NOMO-1 (cell line): ENCODE measurements around the gene PRRG1.
"Not testable (repeated sequence)": the region's sequence is repeated elsewhere in the genome, so short reads cannot be mapped to it uniquely, and the experiment has no call there.

Experiments
- DNase-seq, 2 experiments: peaks; one replicate each; lab custom pipeline; 2025; ENCODE audit not compliant: unreplicated experiment in 2 of 2; lab: John Stamatoyannopoulos, UW

Gene PRRG1

GRCh38 chrX:37349221-37350033 is at the start of gene PRRG1:
Gene PRRG1, plus strand, starts transcription at chrX:37349364. Its CDS starts 56,886 bp downstream, at chrX:37406250.
- no peak for DNase-seq

DNA sequence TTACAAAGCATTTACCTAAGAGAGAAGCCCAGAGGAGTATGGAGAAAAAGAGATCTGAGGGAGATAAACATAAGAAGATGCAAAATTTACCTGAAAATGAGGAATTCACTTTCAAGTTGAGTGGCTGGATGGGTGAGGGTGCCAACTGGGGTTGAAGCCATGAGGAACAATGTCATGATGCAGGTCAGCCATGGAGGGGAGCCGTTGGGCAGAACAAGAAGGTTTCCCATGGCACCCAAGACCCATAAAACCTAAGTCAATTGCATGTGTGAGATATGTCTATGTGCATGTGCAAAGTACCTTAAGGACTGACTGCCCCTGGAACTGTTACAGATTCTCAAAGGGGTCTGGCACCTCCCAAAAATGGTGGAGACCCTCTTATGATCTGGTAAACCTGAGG is 46.6 kb upstream of the PRRG1 start:
- DNase-seq: no peak

- DNase-seq: not testable (repeated sequence)
These were observed 43.9 kb upstream of the PRRG1 start for GRCh38 chrX:37305238-37305637.

DNA sequence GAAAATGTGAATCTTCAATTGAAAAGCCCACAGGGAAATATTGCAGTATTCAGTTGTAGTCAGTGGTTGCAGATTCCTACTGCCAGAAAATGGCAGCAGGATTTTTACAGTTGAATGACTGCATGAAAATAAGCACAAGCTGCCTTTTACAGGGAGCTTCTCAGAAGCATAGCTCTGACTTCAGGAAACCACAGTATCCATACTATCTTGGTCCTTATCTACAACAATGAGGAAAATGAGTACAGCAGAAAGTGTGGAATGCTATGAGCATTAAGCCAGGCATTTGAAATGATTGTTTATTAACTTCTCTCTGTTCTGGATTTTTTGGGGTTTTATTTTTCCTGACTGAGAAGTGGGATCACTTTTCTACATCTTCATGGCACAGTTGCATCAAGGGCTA is 34.6 kb upstream of the PRRG1 start:
- DNase-seq: no peak

GRCh38 chrX:37315511-37316248 is 33.5 kb upstream of the PRRG1 start:
- DNase-seq: no peak

DNA sequence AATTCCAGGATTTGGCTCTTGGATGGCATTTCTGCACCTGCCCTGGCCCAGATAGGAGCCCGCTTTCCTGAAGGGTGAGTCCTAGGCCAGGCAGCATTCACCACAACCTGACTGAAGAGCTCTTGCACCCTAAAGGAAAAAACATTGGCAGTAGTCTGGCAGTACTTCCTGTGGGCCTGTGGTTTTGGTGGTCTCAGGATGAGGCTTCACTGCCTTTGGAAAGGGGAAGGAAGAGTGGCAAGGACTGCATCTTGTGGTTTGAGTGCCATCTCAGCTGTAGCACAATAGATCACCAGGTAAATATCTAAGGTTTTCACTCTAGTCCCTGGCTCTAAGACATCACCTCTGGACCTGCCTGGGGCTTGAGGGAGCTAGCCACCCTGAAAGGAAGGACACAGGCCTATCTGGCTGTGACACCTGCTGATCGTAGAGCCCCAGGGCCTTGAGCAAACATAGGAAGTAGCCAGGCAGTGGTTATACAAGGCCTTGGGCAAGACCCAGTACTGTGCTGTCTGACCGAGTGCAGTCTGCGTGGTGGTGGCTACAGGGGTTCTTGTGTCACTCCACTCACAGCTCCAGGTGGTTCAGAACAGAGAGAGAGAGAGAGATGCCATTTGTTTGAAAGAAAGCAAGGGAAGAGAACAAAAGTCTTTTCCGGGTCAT is 28.5 kb upstream of the PRRG1 start:
- DNase-seq: peak; percentile 41 to 44

- DNase-seq: no peak
These were observed 18.5 kb upstream of the PRRG1 start for GRCh38 chrX:37330642-37331041.

DNA sequence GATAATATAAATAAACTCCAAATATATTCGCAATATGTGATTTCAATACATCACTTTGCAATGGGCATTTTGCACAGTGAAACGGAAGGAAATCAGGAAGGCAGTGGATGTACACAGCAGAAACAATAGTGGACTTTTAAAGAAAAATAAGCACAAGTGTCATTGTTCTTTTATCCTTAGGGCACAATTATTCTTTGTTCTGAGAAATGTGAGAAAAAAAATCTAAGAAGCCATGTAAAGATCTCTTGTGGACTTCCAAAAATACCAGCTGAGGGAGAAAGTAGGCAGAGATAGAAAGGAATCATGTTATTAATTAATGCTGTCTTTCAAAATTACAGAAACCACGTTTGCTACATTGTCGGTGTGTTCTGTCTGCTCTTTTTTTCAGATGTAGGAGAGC is 17.6 kb upstream of the PRRG1 start:
- DNase-seq: no peak

- DNase-seq: no peak
These were observed 17.1 kb upstream of the PRRG1 start for GRCh38 chrX:37332055-37332454.

- DNase-seq: no peak
These were observed 16.0 kb upstream of the PRRG1 start for GRCh38 chrX:37332987-37333658.

- peak; percentile 56 for DNase-seq
These were observed 1.7 kb upstream of the PRRG1 start for GRCh38 chrX:37347420-37347819.

GRCh38 chrX:37348231-37348970 is 763 bp upstream of the PRRG1 start:
- DNase-seq: no peak

GRCh38 chrX:37348971-37349220 is 268 bp upstream of the PRRG1 start:
- DNase-seq: no peak

GRCh38 chrX:37350034-37350365 is 836 bp downstream of the PRRG1 start:
- no peak for DNase-seq

DNA sequence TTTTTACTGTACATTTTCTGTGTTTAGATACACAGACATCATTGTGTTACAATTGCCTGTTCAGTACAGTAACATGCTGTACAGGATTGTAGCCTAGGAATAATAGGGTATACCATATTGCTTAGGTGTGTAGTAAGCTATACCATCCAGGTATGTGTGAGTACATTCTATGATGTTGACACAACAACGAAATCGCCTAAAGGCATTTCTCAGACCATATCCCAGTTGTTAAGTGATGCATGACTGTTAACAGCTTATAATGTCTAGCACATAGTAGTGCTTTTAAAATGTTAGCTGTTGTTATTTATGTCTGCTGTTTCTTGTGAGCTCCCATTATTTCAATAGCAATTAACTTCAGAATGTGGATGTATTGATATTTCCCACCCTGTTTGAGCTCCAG is 4.5 kb downstream of the PRRG1 start:
- DNase-seq: no peak

GRCh38 chrX:37357436-37357835 is 8.3 kb downstream of the PRRG1 start:
- DNase-seq: no peak

DNA sequence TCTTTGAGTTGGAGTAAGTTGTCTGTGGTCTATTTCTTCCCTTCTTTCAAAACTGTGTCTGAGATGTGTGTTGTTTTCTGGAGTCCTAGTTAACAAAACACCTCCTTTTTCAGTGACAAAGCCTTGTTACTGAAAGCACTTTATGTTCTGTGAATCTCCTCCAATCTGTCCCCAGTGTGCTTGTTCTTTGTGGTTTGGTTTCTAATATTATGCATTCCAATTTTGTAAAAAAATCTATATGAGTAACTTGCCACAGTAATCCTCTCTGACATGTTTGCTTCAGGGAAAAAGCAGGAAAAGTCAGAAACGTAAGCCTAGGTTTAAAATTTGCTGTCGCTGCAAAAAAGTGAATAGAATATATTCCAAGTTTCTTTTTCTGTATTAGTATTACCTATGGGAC is 12.4 kb downstream of the PRRG1 start:
- DNase-seq: no peak

GRCh38 chrX:37364666-37365065 is 15.5 kb downstream of the PRRG1 start:
- no peak for DNase-seq

GRCh38 chrX:37367946-37368345 is 18.8 kb downstream of the PRRG1 start:
- no peak for DNase-seq

DNA sequence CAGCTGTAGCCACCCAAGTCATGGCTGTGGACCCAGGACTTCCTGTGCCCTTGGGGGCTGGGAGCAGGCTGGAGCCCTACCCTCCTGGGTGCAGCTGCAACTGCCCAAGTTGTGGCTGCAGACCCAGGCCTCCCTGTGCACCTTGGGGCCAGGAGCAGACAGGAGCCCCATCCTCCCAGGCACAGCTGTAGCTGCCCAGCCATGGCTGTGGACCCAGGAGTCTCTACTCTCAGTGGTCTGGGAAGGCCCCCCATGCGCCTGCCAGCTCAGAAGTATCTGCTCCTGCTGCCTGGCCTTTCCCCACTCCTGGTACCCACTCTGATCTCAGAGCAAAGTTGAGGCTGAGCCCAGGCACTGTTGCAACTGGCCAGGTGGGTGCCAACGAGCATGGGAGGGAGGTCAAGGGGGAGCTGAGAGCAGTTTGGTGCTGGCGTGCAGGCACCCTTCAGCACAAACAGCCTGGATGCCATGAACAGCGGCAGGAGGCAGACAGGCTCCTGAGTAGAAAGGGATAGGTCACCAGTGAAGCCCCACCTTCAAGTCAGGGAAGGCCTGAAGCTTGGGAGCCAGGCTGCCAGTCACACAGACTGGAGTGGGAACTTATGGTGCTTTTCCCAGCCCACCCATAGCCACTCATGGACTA is 21.5 kb downstream of the PRRG1 start:
- DNase-seq: no peak
